Hematopoietic multipotent progenitor cell treated with erythropoietin and hydrocortisone succinate and interleukin-3 and kit ligand, for 4 days (in vitro differentiated cells): ENCODE results near the gene CNPY1.

ENCODE experiments used
- DNase-seq: peaks from one replicate; pipeline ENCODE4 v3.0.0-alpha.2; 2015

The CNPY1 gene

DNA sequence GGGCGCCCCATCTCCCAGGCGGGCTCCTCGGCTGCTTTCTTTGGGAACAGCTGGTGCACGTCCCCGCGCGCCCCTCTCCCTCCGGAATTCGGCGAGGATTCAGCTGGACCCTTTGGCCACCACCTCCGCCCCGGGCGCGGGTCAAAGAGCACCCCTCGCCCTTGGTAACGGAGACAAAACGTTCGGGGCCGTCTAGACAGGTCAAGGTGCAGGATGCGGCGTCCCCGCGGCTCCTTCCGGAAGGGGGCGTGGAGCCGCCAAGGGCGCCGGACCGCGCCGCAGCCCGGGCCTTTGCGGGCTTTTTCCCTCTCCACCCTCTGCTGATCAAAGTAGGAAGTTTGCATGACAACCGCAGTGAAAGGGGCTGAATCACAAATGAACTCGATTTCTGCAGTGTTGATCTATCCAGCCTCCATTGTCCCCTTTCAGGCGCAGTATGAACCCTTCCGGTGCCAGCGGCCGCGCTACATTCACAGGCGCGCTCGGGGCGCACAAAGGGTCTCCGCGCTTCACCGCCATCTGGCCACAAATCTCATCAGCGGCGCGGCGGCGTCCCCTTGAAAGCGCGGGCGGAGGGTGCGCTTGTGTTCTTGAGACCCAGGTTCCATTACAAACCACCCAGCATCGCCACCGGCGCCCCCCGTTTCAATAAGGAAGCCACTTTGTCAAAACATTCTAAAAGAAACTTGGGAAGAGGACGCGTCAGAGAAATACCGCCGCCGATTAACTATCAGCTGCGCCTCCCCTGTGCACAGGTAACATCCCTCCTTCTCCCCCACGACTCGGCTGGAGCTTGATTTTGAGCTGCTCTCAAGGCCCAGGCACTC lies 36.4 kb downstream of the CNPY1 start:
- DNase-seq, result peak; percentile 11

DNA sequence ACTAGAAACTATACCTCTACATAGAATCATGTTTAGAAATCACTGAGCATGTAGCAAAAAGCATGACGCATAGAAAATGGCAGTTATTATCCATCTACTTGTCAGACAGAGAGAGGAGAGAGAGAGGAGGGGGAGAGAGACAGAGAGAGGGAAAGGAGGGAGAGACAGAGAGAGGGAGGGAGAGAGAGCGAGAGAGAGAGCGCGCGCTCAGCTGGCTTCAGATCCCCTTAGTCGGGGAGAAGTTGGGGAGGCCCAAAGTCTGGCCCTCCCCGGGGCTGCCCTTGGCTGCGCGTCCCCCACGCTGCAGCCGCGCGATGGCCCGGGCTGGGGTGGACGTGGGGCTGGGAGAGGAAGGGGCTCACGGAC lies 37.0 kb downstream of the CNPY1 start:
- no peak for DNase-seq

DNA sequence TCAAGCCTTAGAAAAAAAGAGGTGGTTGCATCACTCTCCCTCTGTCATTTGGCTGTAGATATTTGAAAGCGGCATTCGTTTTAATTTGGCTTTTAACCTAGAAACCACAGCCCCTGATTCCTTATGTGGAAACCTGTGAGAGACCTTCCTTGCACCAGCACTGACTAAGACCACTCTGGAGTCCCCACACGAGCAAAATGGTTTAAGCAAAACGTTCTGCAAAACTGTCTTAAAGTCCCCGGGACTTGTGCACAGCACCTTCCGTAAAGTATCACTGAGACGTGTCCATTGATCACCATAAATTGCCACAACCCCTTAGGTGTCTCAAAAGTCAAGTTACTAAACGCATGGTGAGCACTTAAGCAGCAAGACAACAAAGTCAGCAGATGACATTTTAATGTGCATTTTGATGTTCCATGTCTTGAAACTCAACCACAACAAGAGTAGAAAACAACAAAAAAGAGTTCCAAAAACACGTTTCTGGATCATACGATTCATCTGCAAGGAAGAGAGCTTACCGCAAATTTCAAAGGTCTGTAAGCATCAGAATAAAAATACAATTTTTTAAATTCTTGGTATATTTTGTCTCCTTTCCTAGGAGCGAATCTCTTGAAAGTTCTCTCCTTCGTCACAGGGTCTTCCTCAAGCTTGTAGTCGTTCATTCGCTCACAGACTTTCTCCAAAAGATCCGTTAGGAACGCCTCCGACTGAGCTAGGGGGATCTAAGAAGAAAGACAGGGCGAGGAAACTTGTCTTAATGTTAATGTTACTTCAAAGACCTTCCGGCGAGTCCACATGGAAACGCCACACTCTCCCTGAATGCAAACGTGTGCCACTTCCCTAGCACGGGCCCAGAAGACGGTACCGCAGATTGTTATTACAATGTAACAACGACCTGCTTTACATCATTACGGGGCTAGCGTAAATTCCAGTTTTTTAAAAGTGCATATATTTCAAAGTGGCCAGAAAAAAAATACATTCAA lies 37.7 kb downstream of the CNPY1 start:
- no peak for DNase-seq

DNA sequence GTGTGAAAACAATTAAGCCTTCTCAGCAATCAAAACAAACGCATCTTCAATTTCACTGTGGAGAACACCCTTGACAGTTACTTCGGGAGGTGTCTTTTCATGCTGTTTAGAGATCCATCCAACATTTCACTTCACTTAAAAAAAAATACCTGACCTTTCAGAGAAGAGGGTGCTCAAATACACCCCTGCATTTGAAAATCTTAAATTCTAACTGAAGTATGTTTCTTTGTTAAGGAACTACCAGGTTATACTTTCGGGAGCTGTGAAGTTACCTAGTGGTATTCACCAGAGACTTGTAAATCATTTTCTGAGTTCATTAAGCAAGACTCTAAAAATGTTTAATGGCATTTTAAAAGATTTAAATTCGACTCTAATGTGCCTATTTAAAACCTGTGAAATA lies 38.8 kb downstream of the CNPY1 start:
- no peak for DNase-seq

DNA sequence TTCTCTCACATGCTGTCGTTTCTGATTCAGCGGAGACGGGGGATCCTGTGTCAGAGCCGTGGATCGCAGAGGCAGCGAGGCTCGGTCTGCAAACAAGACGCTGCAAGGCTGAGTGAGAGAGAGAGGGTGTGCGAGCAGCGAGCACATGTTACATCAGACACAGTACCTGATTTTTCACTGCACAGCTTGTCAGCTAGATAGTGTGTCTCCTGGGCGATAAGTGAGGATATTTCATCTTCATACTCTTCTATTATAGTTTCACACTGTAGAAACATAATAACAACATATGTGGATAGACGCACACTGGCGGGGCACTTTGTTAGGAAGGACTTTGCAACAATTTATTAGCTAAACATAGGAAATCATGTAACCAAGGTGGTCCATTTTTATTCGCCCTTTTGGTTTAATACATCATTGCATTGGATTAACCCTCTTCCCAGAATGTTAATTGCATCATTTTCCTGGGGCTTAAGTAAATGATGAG lies 39.5 kb downstream of the CNPY1 start:
- peak; percentile 38 for DNase-seq

DNA sequence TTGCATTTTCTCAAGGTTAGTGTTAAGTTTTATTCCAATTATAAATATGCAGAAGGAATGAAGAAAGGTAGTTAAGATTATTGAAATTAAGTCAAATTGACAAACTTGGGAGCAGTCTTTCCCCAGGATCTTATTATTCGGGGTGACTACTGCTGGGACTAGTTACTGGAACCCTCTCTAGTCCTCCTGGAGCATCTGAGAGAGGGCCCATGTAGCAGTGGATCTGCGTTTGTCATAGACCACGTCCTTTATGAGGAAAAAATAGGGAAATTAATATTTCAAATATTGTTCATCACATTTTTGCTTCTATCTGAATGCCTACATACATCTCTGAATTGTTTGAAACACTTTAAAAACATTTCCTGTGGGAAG lies 41.0 kb downstream of the CNPY1 start:
- no peak for DNase-seq

DNA sequence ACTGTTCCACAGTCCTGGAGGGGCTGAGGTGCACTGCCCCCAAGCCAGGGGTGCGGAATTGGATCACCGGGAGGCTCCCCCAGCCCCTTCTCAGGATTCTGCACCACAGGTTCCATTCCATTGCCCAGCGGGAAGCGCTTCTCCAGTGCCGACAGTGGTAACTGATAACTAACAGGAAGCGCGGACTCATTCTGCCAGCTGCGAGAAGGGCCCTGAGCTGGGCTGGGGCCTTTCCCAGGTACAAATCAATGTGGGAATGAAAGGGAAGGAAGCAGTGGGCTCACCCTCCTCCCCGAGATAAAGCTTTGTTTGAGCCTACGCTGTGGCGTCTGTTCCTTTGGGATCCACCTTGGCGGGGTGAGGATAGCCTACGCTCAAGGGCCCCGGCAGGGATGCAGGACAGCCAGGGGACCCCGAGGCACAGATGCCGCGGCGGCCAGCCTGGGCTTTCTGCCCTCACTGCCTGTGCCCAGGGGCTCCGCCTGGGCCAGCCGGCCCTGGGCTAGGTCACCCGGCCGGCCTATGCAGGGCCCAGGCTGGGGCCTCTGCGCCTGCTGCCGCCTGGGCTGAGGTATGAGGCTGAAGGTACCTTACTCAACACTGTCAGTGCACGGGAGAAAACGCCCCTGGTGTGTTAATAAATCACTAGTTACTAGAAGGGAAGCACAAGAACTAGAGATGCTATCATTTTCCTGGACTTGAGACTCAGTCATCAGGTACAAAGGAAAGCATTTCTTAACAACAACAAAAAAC lies 49.0 kb downstream of the CNPY1 start:
- DNase-seq, result no peak

DNA sequence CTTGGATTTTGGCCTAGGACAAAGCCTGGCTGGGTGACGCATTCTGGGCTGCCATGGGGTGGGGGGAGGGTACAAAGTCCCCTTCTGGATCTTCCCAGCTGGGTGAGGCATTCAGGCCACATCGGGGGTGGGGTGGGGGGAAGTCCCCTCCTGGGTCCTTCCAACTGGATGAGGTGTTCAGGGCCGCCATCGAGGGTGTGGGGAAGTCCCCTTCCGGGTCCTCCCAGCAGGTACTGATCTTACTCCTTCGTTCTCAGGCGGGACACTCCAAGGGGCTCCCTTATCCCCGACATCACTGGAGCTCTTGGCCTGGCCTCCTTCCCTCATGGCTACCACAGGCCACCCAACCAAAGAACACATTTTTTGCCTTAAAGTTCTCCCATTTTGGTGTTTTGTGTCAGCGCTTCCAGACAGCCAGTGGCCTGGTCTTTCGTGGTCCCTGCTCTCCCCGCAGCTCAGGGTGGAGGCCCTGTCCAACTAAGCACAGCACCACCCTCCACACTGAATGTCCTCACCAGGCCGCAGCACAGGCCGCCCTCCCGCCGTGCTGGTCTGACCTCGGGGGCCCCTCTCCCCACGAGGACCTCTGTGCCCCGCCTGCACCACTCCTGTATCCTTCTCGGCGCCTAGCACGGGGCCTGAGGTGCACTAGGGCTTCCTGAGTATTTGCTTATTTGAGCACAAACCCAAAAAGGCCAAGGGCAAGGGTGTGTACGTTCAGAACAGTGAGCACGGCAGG lies 49.9 kb downstream of the CNPY1 start:
- DNase-seq, result no peak

DNA sequence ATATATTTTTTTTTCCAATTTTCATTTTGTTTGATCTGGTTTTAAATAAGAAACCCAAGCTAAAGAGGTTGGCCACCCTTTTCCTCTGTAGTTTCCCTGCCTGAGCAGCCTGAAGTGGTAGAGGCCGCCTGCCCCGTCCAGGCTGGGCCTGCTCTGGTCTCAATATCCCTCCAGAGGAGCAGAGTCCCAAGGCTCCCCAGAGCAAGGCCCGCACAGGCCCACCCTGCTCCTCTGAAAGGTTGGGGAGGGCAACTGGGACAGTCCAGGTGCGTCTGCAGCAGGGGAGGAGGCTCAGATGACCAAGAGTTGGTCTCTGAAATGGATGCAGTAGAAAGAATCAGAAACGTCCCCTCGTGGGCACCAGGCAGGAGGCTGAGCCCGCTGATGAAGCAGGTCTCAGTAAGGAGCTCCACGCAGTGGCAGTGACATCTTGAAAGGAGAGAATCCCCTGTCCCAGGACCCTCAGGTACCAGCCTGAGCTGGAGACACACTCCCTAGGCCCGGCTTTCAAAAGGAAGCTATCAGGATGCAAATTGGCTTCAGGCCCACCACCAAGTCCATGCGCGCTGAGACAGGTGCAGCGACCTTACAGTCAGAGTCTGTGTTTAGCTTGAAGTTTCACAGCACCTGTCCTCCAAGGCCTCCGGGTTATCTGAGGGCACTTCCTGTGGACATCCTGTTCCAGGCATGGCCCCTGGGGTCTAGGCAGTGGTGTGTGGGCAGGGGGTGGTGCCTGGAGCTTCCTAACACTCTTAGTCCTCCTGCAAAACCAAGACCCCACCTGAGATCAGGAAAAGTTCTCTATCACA lies 50.7 kb downstream of the CNPY1 start:
- DNase-seq, result no peak

DNA sequence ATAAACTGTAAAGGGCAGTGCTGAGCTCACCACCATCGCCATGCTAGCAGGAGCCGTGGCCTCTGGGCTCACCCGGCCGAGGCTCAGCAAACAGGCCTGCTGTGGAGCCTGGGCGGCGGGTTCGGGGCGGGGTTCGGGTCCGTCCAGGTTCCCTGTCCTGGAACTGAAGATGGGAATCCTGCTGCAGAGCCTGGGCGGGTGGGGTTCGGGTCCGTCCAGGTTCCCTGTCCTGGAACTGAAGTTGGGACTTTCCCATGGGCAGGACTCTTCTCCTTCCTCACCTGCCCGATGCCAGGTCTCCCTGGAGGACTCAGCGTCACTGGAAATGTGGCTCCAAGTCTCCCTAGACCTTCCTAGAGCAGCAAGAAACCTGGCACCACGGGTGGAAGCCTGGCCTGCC lies 51.8 kb downstream of the CNPY1 start:
- DNase-seq, result no peak

DNA sequence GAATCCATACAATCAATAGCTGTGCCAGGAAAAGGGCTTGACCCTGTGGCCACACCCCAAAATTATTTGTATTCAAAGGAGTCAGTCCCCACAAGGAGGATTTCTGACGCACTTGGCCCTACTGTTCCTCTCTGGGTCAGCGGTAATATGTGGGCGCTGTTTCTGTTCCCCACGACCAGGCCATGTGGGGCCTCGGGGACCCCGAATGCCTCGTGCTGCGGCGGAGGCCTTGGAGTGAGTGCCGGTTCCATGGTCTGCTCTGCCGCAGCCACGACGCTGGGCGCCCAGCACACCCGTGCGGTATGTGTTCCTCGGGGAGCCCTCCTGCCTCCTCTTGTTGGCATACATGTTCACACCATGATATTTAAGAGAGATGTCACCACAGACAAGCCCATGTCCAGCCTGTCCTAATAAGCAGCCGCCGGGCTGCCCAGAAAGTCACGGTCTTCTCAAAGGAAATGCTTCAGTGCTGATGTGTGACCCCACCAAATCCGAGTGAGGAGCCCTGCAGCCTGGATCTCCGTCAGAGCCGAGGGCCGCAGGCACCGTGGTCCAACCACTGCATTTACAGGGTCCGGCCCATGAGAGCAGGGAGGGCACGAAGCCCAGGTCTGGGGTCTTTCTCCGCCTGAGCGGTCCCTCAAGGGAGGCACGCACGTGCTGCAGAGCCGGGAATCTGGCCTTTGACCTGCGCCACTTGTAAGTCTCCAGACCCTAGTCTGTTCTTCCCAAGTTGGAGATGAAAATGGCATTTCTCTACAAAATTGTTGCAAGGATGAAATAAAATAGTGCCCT lies 52.4 kb downstream of the CNPY1 start:
- DNase-seq, result no peak

DNA sequence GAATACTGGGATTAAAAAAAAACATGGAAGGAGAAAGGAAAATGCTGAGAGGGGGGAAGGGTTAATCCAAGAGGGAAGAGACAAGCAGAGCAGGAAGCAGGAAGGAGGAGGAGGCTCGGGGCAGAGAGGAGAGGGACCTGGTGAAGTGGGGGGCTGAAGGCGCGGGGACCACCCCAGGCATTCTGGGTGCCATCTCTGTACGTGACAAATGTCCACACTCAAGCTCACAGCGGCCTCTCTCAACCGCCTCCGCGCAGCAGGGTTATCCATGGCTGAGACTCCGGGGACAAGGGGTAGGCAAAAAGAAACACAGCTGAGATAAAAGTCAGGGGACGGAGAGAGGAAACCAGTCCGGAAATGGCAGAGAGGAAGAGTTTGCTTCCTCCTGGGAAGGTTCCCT lies 54.5 kb downstream of the CNPY1 start:
- no peak for DNase-seq

DNA sequence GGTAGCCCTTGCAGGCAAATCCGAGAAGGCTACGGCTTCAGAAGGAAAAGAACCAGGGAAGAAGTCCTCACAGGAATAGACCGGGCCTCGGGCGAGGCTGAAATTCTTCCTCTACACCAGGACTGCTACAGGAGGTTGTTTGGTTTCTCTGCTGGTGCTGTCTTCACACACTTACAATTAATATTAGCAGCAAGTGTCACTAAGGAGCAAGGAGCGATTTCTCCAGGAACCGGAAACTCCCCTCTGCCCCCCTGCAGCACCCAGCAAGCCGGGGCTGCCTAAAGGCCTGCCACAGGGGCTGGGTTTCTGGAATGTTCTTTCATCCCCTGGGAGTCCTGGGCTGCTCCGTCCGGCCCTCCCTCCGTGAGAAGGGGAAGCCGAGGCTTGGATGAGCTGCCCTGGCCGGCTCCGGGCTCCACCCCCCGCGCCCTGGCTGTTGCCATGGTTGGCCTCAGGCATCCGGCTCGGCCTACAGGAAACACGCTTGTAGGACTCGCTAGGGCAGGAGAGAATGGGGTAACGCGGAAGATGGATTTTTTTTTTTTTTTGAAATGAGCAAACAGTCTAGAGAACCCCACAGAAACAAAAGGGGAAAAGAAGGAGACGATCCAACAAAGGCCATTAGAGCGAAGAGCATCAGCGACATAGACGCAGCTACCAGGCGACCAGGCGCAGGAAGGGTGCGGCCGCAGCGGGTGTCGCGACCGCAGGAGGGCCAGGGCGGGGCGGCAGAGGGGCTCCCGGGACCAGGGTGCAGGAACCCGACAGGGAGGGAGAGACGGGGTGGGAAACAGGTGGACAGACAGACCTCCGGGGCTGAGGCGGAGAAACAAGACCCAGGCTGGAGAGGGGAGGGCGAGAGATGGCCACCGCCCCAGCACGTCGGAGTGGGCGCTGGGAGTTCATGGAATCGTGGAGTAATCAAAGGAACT lies 55.4 kb downstream of the CNPY1 start:
- DNase-seq, result peak; percentile 58

DNA sequence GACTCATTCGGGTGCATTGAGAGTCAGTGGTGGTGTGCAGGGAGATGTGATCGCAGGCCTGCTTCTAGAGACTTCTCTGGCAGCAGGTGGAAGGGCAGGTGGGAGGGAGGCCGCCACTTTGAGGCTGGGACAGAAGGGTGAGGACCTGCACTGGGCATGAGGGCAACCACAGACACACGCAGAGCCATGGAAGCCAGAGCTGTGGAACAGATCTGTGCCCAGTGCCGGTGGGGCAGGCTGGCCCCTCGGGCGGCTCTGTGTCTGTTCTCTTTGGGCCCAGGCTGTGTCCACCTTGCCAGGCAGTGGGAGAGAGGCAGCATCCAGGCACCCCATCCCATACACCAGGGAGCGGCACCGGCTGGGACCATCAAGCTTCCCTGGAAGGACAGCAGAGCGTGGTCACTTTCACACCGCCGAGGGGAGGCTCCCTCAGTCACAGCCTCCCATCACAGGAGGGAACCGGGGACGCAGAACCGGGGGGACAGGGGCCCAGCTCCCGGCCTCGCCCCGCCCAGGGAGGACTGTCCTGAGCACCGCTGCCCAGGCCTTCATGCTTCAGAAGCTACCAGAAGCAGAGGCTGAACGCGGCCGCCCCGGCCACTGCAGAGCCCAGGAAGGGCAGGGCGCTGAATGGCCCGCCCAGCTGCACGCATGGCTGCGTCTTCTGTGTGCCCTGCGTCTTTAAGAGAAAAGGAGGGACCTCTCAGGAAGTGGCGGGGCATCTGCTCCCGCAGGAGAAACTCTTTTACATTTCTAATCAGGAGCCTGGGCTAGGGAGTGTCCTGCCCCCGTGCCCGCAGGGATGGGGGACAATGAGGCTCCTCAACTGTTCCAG lies 56.3 kb downstream of the CNPY1 start:
- DNase-seq, result no peak

DNA sequence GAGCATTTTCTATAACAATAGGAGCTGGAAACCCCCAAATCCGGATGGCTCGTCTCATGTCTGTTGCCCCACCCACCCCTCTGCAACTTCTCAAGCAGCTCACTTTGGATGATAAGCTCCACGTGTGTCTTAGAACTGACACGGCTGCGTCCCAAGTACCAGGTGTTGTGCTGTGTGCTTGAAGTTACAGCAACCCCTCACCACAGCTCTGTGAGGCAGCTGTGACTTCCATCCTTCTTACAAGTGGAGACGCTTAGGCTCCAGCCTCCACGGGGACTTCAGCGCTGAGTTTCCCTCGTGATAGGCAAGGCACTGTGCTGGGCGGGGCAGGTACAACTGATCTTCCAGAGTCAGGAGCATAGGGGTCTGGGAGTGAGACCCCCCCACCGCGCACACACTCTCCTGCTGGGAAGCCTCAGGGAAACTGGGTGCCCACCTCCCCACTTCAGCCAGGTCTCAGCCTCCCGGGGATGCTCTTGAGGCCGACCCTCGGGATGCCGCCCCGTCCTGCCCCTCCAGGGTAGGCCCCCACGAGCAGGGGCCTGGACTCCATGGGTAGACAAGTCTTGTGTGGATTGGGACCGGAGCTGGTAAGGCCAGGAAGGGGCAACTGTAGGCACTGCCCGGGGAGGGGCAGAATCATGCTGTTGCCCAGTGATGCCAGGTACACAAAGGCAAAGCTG lies 57.1 kb downstream of the CNPY1 start:
- no peak for DNase-seq

DNA sequence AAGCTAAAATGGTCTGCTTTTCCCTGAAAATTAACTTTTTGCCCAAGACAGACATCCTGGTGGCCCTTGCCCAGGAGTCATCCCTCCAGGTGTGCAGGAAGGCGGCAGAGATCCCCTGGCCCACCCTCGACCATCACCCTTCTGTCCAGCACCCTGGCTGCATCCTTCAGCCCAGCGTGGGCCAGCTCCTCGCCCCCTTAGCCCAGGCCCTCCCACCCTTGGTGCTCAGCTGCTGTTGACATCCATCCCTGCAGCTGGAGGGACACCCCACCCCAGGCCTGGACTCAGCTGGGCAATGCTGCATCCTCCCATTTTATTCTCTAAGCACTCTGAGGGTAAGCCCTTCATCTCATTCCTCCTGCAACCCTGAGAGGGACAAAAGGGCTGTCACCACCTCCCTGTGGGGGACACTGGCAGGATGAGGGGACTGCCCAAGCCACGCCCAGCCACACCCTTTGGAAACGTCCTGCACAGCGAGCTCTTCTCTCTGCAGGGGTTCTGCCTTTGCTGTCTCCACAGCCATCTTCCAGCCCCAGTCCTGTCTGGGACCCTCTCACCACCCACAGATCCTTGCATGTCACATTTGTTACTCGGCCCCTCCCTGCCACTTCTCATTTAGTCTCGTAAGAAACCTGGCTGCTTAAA lies 57.8 kb downstream of the CNPY1 start:
- no peak for DNase-seq
